ENCODE measurements around the gene BABAM1.
"Not testable (repeated sequence)": the region's sequence is repeated elsewhere in the genome, so short reads cannot be mapped to it uniquely, and the experiment has no call there.

BABAM1 gene

GRCh38 chr19:17243830-17244617 lies 23.2 kb upstream of the BABAM1 start:
- DNase-seq, result no peak

- no peak for DNase-seq
These were observed 22.4 kb upstream of the BABAM1 start for GRCh38 chr19:17244618-17245534.

- DNase-seq, result no peak
These were observed 21.7 kb upstream of the BABAM1 start, which contains the start of gene NR2F6 for GRCh38 chr19:17245535-17245984. NR2F6 (minus strand) TSS chr19:17245919; CDS start chr19:17245220, 699 bp downstream.

- no peak for DNase-seq
These were observed 20.4 kb upstream of the BABAM1 start for GRCh38 chr19:17246681-17247425.

GRCh38 chr19:17248011-17248776 lies 19.0 kb upstream of the BABAM1 start:
- no peak for DNase-seq

- no peak for DNase-seq
These were observed 17.2 kb upstream of the BABAM1 start for GRCh38 chr19:17249887-17250548.

- no peak for DNase-seq
These were observed 12.6 kb upstream of the BABAM1 start for GRCh38 chr19:17254636-17255035.

- DNase-seq, result no peak
These were observed 12.1 kb upstream of the BABAM1 start for GRCh38 chr19:17255150-17255621.

- DNase-seq, result no peak
These were observed 11.1 kb upstream of the BABAM1 start for GRCh38 chr19:17256130-17256529.

- DNase-seq, result no peak
These were observed 8.0 kb upstream of the BABAM1 start for GRCh38 chr19:17259118-17259780.

GRCh38 chr19:17259934-17260333 lies 7.3 kb upstream of the BABAM1 start:
- DNase-seq, result no peak

GRCh38 chr19:17260842-17261325 lies 6.4 kb upstream of the BABAM1 start:
- peak; percentile 76 to 87 (median 86) for DNase-seq

- DNase-seq, result no peak
These were observed 4.7 kb upstream of the BABAM1 start for GRCh38 chr19:17262557-17262956.

- DNase-seq, result no peak
These were observed 3.3 kb upstream of the BABAM1 start for GRCh38 chr19:17263712-17264640.

GRCh38 chr19:17264641-17264979 lies 2.6 kb upstream of the BABAM1 start, which contains the start of gene USHBP1:
USHBP1 (minus strand) TSS chr19:17264745; CDS start chr19:17264299, 446 bp downstream.
- no peak for DNase-seq

- no peak for DNase-seq
These were observed 1.2 kb upstream of the BABAM1 start for GRCh38 chr19:17266026-17266425.

- no peak for DNase-seq
These were observed 661 bp upstream of the BABAM1 start for GRCh38 chr19:17266589-17266974.

GRCh38 chr19:17268754-17269153 lies 1.5 kb downstream of the BABAM1 start:
- DNase-seq, result no peak

GRCh38 chr19:17274892-17275291 lies 7.6 kb downstream of the BABAM1 start:
- not testable (repeated sequence) for DNase-seq
